Colonic mucosa (tissue), 4 donors: ENCODE results near the gene SMIM36. TPM values are rescaled to one million over a fixed set of nuclear protein-coding genes. Genes with fewer than 3 reads are reported as not detected.

Source experiments
- DNase-seq: peaks from one replicate; pipeline ENCODE4 v3.0.0-alpha.2; 2020
- H3K27ac ChIP-seq: fragments of 200-600 bp; one replicate; pipeline ENCODE4 v1.8.0; 2021
- H3K27me3 ChIP-seq: fragments of 200-600 bp; one replicate; pipeline ENCODE4 v1.8.0; 2021
- H3K36me3 ChIP-seq: fragments of 200-600 bp; one replicate; pipeline ENCODE4 v1.8.0; 2021
- H3K4me1 ChIP-seq: fragments of 200-600 bp; one replicate; pipeline ENCODE4 v1.8.0; 2021; ENCODE audit warnings: mild to moderate bottlenecking
- H3K4me3 ChIP-seq: fragments of 200-600 bp; one replicate; pipeline ENCODE4 v1.8.0; 2021
- H3K9ac ChIP-seq, 2 donors: one replicate each; pipeline ENCODE4 v1.7.0; 2013; ENCODE audit warnings: control low read depth in 2 of 2, low read depth in 2 of 2, low read length in 2 of 2
- H3K9me3 ChIP-seq: fragments of 200-600 bp; one replicate; pipeline ENCODE4 v1.8.0; 2021
- intact Hi-C: fragments of 100-400 bp; cut with DNase I; formaldehyde crosslinking; loops from one replicate; pipeline ENCODE4 v1.14.1; 2022
- total RNA-seq, 2 donors: library from RNA; stranded (reverse); fragmentation: NEBNext Ultra II Directional in 1 of 2; extraction: Animal tissue kit (Norgen Biotek cat#: 25700) in 1 of 2; gene quantifications; one replicate each; pipeline ENCODE4 v1.2.1, GENCODE V29; 2021
- TF ChIP-seq, protein P1 (sequence below): fragments of 200-600 bp; IDR thresholded peaks from one replicate; pipeline ENCODE4 v1.8.0; 2022; ENCODE audit warnings: antibody characterized with exemption, mild to moderate bottlenecking
- donor health status: healthy.
- donor health status: DM: no; HTN: no; CAD: no.
- donor health status: DM: no; HTN: no; CAD: no.

SMIM36 gene
- total RNA-seq, 2 donors from 2014 or later = not detected

DNA sequence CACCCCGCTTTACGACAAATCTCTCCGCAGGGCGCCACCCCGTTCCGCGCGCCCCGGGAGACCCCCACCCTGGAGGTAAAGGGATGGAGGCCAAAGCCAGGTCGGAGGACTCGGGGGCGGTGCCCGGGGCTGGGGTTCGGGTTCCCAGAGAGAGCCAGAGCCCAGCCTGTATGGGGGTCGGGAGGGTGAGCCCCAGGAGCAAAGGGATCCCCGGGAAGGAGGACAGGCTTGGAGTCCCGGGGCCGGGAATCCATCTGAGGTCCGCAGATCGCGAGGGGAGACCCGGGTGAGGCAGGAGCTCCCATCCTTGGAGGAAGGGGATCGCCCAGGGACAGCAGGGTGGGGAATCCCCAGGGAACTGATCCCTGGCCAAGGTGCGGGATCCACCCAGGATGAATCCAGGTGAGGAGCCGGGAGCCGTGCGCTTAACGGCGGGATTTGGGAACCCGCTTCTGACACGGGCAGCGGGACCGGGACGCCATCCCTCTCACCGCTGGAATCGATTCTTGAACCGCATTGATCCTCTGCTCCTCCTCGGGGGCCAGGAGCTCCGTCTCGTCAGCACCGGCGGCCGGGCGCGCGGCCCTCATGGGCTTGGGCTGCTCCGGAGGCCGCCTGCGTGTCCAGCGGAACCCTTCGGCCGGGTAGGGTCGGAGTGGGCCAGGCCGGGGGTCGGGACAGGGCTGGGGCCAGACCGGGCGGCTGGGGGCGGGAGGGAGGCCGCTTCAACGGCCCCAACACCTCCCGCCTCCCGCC, 89.9 kb downstream of the SMIM36 start, which contains the start of gene MMD:
Gene MMD, minus strand, starts transcription at position 657 of the 756 bp plus-strand sequence. Its CDS starts 140 bp downstream, at position 517.
- intact Hi-C loops = no loop called here
- DNase-seq = peak; percentile 77
- H3K27ac ChIP-seq = peak within 1 kb of the TSS; percentile 72

DNA sequence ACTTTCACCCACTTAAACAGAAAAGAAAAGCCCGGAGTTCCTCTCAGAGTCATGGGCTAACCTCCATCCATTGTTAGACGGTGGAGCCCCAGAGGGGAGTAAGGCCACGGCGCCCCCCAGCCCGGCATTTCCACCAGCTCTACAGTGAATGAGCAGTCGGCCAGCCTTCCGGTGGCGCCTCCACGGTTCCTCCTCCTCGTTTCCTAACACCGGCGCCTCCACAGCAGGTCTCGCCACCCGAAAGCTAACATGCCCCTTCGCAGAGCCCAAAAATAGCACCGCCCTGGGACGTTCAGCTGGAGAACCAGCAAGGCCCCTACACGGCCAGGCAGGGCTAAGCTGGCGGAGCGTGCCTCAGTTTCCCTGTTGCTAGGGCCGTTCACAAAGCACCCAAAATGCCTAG, 90.5 kb downstream of the SMIM36 start:
- H3K4me1 ChIP-seq = peaks cover 3% of the 10 kb centered on the region
- TF ChIP-seq, protein P1, sequence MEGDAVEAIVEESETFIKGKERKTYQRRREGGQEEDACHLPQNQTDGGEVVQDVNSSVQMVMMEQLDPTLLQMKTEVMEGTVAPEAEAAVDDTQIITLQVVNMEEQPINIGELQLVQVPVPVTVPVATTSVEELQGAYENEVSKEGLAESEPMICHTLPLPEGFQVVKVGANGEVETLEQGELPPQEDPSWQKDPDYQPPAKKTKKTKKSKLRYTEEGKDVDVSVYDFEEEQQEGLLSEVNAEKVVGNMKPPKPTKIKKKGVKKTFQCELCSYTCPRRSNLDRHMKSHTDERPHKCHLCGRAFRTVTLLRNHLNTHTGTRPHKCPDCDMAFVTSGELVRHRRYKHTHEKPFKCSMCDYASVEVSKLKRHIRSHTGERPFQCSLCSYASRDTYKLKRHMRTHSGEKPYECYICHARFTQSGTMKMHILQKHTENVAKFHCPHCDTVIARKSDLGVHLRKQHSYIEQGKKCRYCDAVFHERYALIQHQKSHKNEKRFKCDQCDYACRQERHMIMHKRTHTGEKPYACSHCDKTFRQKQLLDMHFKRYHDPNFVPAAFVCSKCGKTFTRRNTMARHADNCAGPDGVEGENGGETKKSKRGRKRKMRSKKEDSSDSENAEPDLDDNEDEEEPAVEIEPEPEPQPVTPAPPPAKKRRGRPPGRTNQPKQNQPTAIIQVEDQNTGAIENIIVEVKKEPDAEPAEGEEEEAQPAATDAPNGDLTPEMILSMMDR = no peak
- no peaks in the 10 kb centered on the region for H3K9me3 ChIP-seq
- H3K27me3 ChIP-seq = no peaks in the 10 kb centered on the region
- no peaks in the 10 kb centered on the region for H3K36me3 ChIP-seq
- intact Hi-C loops = no loop called here
- H3K4me3 ChIP-seq = peak overlapping the region; percentile 70
- peak overlapping the region; percentile 72 for H3K27ac ChIP-seq
- DNase-seq = peak; percentile 58
- H3K9ac ChIP-seq = peak overlapping the region; percentile 91 to 94

More for the DNA sequence above, 89.9 kb downstream of the SMIM36 start, which contains the start of gene MMD:
- Histone ChIP-seq H3K9me3 (no peaks in the 10 kb centered on the region), H3K27me3 (no peaks in the 10 kb centered on the region), H3K9ac (peak within 1 kb of the TSS; percentile 91 to 94), H3K4me1 (peaks cover 3% of the 10 kb centered on the region), H3K4me3 (peak within 1 kb of the TSS; percentile 70), H3K36me3 (no peaks in the 10 kb centered on the region)
- TF ChIP-seq, protein P1 = no peak

DNA sequence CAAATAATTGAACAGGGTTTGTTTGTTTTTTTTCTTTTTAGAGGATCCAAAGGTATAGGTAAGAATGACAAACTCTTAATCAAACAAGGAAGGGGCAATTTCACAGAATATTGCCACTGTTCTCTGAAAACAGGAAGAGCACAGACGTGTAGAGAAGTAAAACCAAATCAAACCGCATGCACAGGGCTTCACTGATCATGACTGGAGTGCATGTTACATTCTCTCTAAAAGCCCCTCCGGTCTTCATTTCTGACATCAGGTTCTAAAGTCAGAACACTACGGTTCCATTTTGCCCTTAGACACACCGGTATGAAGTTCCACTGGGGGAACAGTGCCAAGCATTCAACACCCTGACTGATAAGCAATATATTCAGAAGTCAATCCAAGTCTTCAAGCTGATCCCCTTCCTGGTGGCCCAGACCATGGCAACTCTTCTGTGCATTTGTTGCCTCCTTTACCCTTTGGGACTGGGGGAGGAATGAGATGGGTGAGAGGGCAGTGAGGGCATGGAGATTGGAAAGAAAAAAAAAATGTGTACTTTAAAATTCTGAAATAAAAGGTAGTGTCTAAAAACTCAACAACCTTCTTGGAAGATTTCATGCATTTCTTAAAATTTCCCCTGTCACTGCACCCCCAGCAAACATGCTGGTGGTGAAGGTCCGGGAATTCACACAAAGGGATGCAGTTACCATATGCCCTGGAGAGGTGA, 91.0 kb downstream of the SMIM36 start:
- Histone ChIP-seq H3K9ac (peak overlapping the region; percentile 91 to 94), H3K27ac (peak overlapping the region; percentile 72), H3K9me3 (no peaks in the 10 kb centered on the region), H3K36me3 (no peaks in the 10 kb centered on the region), H3K4me3 (peak overlapping the region; percentile 70), H3K27me3 (no peaks in the 10 kb centered on the region), H3K4me1 (peaks cover 3% of the 10 kb centered on the region)
- peak; percentile 34 for DNase-seq
- TF ChIP-seq, protein P1 = no peak
- intact Hi-C loops = no loop called here

DNA sequence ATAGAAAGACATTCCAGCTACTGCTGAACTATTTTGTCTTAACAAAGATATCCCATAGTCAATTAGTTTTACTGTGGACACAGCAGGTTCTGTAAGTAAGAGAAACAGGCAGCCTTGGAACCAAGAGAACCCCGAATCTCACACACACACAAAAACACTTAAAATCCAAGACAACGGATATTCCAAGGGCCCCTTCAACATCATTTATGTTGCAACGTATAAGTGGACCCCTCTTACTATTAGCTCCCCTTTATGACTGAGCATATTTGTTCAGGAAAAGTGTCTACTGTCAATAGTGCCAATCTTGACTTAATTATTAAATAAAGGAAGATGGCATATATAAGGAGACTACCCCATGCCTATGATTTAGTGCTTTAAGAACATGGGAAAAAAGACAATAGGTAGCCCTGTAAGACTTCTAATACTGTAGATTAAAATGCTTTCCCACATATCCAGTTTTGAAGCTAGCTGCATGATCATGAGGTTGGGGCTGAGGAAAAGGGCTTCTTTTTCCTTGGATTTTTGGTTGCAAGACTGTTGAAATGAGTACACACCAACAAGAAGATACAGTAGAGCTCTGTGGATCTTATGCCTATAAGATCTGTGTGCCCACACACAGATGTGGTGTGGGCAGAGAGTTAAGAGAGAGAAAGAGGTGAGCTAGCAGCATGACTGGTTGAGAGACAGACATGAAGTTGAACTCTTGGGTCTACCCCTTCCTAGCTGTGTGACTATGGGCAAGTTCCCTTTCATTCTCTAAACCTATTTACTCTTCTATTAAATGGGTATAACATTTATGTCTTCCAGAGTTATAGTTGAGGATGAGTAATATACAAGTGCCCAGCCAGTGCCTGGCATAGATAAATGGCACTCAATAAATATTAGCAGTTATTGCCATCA, 92.6 kb downstream of the SMIM36 start:
- intact Hi-C loops = no loop called here
- no peak for DNase-seq
- TF ChIP-seq, protein P1 = no peak
- H3K9me3 ChIP-seq = no peaks in the 10 kb centered on the region
- no peak overlapping the region for H3K27ac ChIP-seq
- no peaks in the 10 kb centered on the region for H3K36me3 ChIP-seq
- H3K9ac ChIP-seq = no peak overlapping the region
- no peak overlapping the region for H3K4me3 ChIP-seq
- H3K27me3 ChIP-seq = no peaks in the 10 kb centered on the region
- H3K4me1 ChIP-seq = peaks cover 3% of the 10 kb centered on the region
